GM18907 (cell line): Measurements from ENCODE around the gene OR2T35.

Source experiments
- ATAC-seq: cut with Tn5 transposase; IDR thresholded peaks from one replicate; pipeline ENCODE4 v1.9.1; 2021; ENCODE audit warnings: mild to moderate bottlenecking, moderate library complexity; ENCODE audit not compliant: unreplicated experiment

Gene OR2T35

GRCh38 chr1:248627971-248628844, 16.9 kb downstream of the OR2T35 start:
- ATAC-seq = peak; percentile 73

GRCh38 chr1:248625971-248626370, 19.1 kb downstream of the OR2T35 start:
- no peak for ATAC-seq

- ATAC-seq = no peak
These were observed 19.9 kb downstream of the OR2T35 start for GRCh38 chr1:248625166-248625565.

- ATAC-seq = peak; percentile 98
These were observed 22.5 kb downstream of the OR2T35 start for GRCh38 chr1:248622570-248623001.

- no peak for ATAC-seq
These were observed 23.3 kb downstream of the OR2T35 start for GRCh38 chr1:248621770-248622169.

GRCh38 chr1:248618878-248619277, 26.2 kb downstream of the OR2T35 start:
- ATAC-seq = no peak

GRCh38 chr1:248618119-248618518, 27.0 kb downstream of the OR2T35 start:
- no peak for ATAC-seq

- ATAC-seq = no peak
These were observed 31.3 kb downstream of the OR2T35 start for GRCh38 chr1:248613742-248614141.

GRCh38 chr1:248611883-248612414, 33.1 kb downstream of the OR2T35 start:
- no peak for ATAC-seq

GRCh38 chr1:248610301-248610700, 34.8 kb downstream of the OR2T35 start:
- no peak for ATAC-seq

- ATAC-seq = no peak
These were observed 45.7 kb downstream of the OR2T35 start for GRCh38 chr1:248599396-248599795.

- no peak for ATAC-seq
These were observed 47.5 kb downstream of the OR2T35 start, which contains the start of gene OR2T10 for GRCh38 chr1:248597589-248597988. OR2T10 (minus strand) TSS chr1:248597700; CDS start chr1:248593768, 3,932 bp downstream.

- peak; percentile 56 for ATAC-seq
These were observed 48.5 kb downstream of the OR2T35 start for GRCh38 chr1:248596615-248597014.

GRCh38 chr1:248593226-248593625, 51.9 kb downstream of the OR2T35 start:
- ATAC-seq = no peak

- no peak for ATAC-seq
These were observed 52.4 kb downstream of the OR2T35 start for GRCh38 chr1:248592655-248593054.

GRCh38 chr1:248590055-248590454, 55.0 kb downstream of the OR2T35 start:
- ATAC-seq = no peak

- ATAC-seq = no peak
These were observed 55.7 kb downstream of the OR2T35 start for GRCh38 chr1:248589334-248589733.
